ENCODE measurements around the gene LRRC8C. TPM values are rescaled to one million over a fixed set of nuclear protein-coding genes. Genes with fewer than 3 reads are reported as not detected.
"Not testable (repeated sequence)": the region's sequence is repeated elsewhere in the genome, so short reads cannot be mapped to it uniquely, and the experiment has no call there.

LRRC8C gene
- total and polyA plus RNA-seq, 8 donors: 8.3 to 11.6 (median 9.2) TPM

DNA sequence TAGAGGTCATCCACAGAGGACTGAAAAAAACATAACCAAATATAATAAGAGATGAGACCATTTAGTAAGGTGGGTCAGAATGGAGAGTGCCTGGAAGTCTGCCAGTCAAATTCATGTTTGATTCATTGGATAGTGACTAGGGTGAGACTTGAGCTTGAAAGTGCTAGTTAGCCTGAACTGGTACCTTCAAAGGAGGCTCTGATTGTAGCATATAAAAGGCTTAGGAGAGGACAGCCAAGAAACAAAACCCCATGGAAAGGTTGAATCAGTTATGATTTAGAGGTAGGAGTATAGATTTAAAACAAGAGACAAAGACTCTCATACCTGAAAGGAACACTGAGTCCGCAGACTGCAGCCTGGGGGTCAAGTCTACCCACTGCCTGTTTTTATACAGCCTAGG, 44.4 kb upstream of the LRRC8C start:
- H3K4me1 ChIP-seq: peaks cover 0 to 17% of the 10 kb centered on the region in 2 donors
- H3K4me3 ChIP-seq: no peak overlapping the region
- intact Hi-C loops (cut with DNase I): no loop called here
- DNase-seq (no peak), ATAC-seq (no peak)
- no peaks in the 10 kb centered on the region for H3K27me3 ChIP-seq
- peaks cover 0 to 5% of the 10 kb centered on the region in 2 donors for H3K36me3 ChIP-seq
- no peak overlapping the region for H3K27ac ChIP-seq
- no peaks in the 10 kb centered on the region for H3K9me3 ChIP-seq
- TF ChIP-seq, protein P1, sequence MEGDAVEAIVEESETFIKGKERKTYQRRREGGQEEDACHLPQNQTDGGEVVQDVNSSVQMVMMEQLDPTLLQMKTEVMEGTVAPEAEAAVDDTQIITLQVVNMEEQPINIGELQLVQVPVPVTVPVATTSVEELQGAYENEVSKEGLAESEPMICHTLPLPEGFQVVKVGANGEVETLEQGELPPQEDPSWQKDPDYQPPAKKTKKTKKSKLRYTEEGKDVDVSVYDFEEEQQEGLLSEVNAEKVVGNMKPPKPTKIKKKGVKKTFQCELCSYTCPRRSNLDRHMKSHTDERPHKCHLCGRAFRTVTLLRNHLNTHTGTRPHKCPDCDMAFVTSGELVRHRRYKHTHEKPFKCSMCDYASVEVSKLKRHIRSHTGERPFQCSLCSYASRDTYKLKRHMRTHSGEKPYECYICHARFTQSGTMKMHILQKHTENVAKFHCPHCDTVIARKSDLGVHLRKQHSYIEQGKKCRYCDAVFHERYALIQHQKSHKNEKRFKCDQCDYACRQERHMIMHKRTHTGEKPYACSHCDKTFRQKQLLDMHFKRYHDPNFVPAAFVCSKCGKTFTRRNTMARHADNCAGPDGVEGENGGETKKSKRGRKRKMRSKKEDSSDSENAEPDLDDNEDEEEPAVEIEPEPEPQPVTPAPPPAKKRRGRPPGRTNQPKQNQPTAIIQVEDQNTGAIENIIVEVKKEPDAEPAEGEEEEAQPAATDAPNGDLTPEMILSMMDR (IDR thresholded peaks at IDR 0.05): no peak

DNA sequence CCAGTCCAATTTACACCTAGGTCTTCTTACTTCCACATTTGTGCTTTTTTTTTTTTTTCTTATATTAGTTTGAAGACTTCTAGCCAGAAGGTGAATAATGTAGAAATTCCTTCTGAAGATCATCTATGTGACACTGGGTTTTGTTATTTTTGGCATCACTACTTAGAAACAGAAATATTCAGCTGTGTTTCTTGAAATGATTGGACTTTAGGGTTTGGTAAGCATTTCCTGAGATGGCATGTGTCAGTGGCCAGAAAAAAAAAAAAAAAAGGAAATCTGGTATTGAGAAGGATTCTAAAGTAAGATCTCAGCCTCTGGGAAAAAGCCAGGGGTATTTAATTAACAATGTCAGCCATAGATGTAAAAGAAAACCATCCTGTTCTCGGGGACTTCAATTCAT, 43.4 kb upstream of the LRRC8C start:
- intact Hi-C loops (cut with DNase I): no loop called here

DNA sequence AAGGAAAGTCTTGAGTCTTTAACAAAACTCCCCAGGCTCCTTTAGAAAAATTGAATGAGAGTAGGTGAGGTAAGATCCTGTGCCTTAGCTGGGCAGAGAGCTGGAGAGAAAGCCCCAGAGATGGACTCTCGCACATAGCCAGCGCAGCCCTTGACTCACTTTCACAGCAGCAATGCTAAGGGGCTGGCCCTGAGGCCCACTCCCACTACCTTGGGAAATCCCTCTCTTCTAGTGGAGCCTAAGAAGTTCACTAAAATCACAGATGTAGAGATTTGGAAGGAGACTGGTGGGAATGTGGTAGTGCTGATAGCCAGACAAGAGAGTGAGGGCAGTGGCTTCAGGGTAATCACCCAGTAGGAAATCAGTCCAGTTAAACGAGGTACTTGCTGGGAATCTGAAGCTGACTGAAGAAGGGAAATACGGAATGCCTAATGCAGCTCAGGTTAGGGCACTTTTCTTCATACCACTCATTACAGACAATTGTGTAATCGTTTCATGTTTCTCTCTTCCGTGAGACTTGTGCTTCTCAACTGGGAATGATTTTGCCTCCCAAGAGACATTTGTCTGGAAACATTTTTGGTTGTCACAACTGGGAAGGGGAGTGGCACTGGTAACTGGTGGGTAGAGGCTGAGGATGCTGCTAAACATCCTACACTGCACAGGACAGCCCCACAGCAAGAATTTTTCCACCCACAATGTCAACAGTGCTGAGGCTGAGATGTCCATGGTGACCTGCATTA, 42.4 kb upstream of the LRRC8C start:
- Histone ChIP-seq H3K4me3 (no peak overlapping the region), H3K27ac (no peak overlapping the region), H3K27me3 (no peaks in the 10 kb centered on the region), H3K36me3 (no peaks in the 10 kb centered on the region), H3K4me1 (peaks cover 0 to 17% of the 10 kb centered on the region in 2 donors), H3K9me3 (no peaks in the 10 kb centered on the region)
- no peak for DNase-seq
- intact Hi-C loops (cut with DNase I): no loop called here
- TF ChIP-seq, protein P1 (IDR thresholded peaks at IDR 0.05): no peak
- peak; percentile 55 for ATAC-seq

More for the DNA sequence above, 43.4 kb upstream of the LRRC8C start:
- DNase-seq (no peak), ATAC-seq (no peak)
- Histone ChIP-seq H3K9me3 (no peaks in the 10 kb centered on the region), H3K27ac (no peak overlapping the region), H3K27me3 (no peaks in the 10 kb centered on the region), H3K4me1 (peaks cover 0 to 17% of the 10 kb centered on the region in 2 donors), H3K36me3 (no peaks in the 10 kb centered on the region), H3K4me3 (no peak overlapping the region)
- TF ChIP-seq, protein P1 (IDR thresholded peaks at IDR 0.05): no peak

DNA sequence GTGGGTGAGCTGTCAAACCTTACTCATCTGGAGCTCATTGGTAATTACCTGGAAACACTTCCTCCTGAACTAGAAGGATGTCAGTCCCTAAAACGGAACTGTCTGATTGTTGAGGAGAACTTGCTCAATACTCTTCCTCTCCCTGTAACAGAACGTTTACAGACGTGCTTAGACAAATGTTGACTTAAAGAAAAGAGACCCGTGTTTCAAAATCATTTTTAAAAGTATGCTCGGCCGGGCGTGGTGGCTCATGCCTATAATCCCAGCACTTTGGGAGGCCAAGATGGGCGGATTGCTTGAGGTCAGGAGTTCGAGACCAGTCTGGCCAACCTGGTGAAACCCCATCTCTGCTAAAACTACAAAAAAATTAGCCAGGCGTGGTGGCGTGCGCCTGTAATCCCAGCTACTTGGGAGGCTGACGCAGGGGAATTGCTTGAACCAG, 40.0 kb upstream of the LRRC8C start:
- DNase-seq; H3K36me3 ChIP-seq; H3K9me3 ChIP-seq; H3K27me3 ChIP-seq; H3K4me3 ChIP-seq; intact Hi-C loops (cut with DNase I): not testable (repeated sequence)
- Histone ChIP-seq H3K27ac (peak overlapping the region in 1 of 2 donors; percentile 48), H3K4me1 (peaks cover 0 to 17% of the 10 kb centered on the region in 2 donors)
- ATAC-seq: peak; percentile 71

DNA sequence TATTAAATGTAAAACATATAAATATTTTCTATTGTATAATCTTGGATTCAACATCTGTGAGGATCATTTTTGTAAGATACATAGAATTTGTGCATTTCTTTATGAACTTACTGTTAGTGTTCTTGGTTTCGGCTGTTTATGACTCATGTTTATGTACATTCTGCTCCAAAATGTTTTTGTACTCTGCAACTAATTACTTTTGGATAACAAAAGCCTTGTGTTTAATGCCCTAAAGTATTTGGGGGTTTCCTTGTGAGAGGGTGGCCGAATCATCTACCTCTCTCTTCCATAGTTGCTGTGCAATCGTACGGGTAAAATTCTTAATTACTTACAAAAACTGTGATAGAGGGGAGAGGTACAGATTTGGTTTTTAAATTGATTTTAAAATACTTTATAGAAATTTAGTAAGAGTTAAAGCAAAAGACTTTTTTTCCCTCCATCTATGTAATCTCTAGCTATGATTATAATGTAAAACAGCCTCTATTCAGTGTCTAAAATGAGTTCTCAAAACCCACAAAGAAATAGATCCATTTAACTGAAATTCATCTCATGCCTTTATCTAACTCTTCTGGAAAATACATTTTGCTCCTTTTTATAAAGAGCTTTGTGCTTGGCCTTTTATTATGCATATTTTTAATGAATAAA, 38.7 kb upstream of the LRRC8C start:
- Histone ChIP-seq H3K4me1 (peaks cover 0 to 17% of the 10 kb centered on the region in 2 donors), H3K27ac (no peak overlapping the region), H3K36me3 (no peaks in the 10 kb centered on the region), H3K27me3 (no peaks in the 10 kb centered on the region), H3K9me3 (no peaks in the 10 kb centered on the region), H3K4me3 (no peak overlapping the region)
- intact Hi-C loops (cut with DNase I): no loop called here
- TF ChIP-seq, protein P1 (IDR thresholded peaks at IDR 0.05): no peak
- ATAC-seq (no peak), DNase-seq (no peak)
